ENCODE results near the gene FPGT.

- no peak for TF ChIP-seq CTCF (IDR thresholded peaks at IDR 0.05; ENCODE audit: low read length)
- TF ChIP-seq EZH2 (IDR thresholded peaks at IDR 0.05; ENCODE audit: borderline replicate concordance, low read length), result no peak
Measured at GRCh38 chr1:74223453-74223852, 25.4 kb downstream of the FPGT start.

Data from OCI-LY1 (cell line).